B cell (primary cell): Measurements from ENCODE around the gene LARGE1. TPM values are rescaled to one million over a fixed set of nuclear protein-coding genes. Genes with fewer than 3 reads are reported as not detected.

Experiments used
- ATAC-seq: fragments of 200-7000 bp; cut with Tn5 transposase; one replicate; pipeline ENCODE4 v1.10.0; 2021; ENCODE audit warnings: low read depth, mild to moderate bottlenecking, moderate number of reproducible peaks, moderate library complexity
- CTCF ChIA-PET: fragments of 350-600 bp; sonication (Branson Sonifier 250); formaldehyde crosslinking; loops from one replicate; lab custom pipeline; 2021; ENCODE audit warnings: antibody characterized with exemption, inconsistent platforms; lab: Charles Lee
- POLR2A ChIA-PET: fragments of 350-600 bp; sonication (Branson Sonifier 250); formaldehyde crosslinking; loops from one replicate; lab custom pipeline; 2021; ENCODE audit warnings: antibody characterized with exemption; lab: Charles Lee
- DNase-seq: peaks from one replicate; pipeline ENCODE4 v3.0.0; 2013
- H2AFZ ChIP-seq: 2 replicates; pipeline ENCODE4 v1.6.1; 2012; ENCODE audit warnings: mild to moderate bottlenecking, low read depth, low read length; ENCODE audit not compliant: insufficient read depth, poor library complexity, severe bottlenecking
- H3K27ac ChIP-seq, 2 donors: 1 replicate in 1 of 2; 2 replicates in 1 of 2; pipeline ENCODE4 v1.5.1; 2012 to 2013; ENCODE audit warnings: low read length in 2 of 2, mild to moderate bottlenecking in 2 of 2, moderate library complexity in 1 of 2
- H3K27me3 ChIP-seq, 4 experiments: fragments of 200-600 bp in 1 of 4; sonication (generic) in 1 of 4; replicated peaks in 1 of 4; 1 replicate in 2 of 4; 2 replicates in 2 of 4; pipeline versions ENCODE4 v1.6.1 to v1.7.0; 2013 to 2016; ENCODE audit warnings: low read length in 3 of 4, mild to moderate bottlenecking in 2 of 4, mixed read lengths in 1 of 4, moderate library complexity in 1 of 4; ENCODE audit not compliant: insufficient read depth in 4 of 4, control insufficient read depth in 3 of 4; ENCODE audit errors: control extremely low read depth in 1 of 4
- H3K36me3 ChIP-seq, 2 experiments: replicated peaks in 1 of 2; 1 replicate in 1 of 2; 2 replicates in 1 of 2; pipeline versions ENCODE4 v1.6.1 to v1.7.1; 2013; ENCODE audit warnings: low read length in 1 of 2; ENCODE audit not compliant: insufficient read depth in 2 of 2, control insufficient read depth in 1 of 2; ENCODE audit errors: control extremely low read depth in 1 of 2, extremely low read depth in 1 of 2
- H3K4me1 ChIP-seq, 2 donors: fragments of 200-600 bp in 1 of 2; sonication (generic) in 1 of 2; 1 replicate in 1 of 2; 2 replicates in 1 of 2; pipeline versions ENCODE4 v1.5.1 to v1.6.1; 2013 to 2017; ENCODE audit warnings: low read length in 2 of 2; ENCODE audit not compliant: control insufficient read depth in 2 of 2, insufficient read depth in 2 of 2
- H3K4me2 ChIP-seq: replicated peaks from 2 replicates; pipeline ENCODE3; 2012; ENCODE audit warnings: mild to moderate bottlenecking, low read depth, low read length; ENCODE audit not compliant: poor library complexity, severe bottlenecking
- H3K4me3 ChIP-seq, 5 experiments: fragments of 200-600 bp in 1 of 5; sonication (generic) in 1 of 5; 1 replicate in 3 of 5; 2 replicates in 2 of 5; pipeline versions ENCODE4 v1.5.1 to v1.7.0; 2011 to 2016; ENCODE audit warnings: low read length in 4 of 5, mild to moderate bottlenecking in 4 of 5, low read depth in 2 of 5, control low read depth in 1 of 5, moderate library complexity in 1 of 5; ENCODE audit not compliant: insufficient read depth in 1 of 5; ENCODE audit errors: control extremely low read depth in 1 of 5, extremely low read depth in 1 of 5
- H3K79me2 ChIP-seq: fragments of 200-600 bp; sonication (generic); one replicate; pipeline ENCODE4 v1.6.0; 2016; ENCODE audit warnings: low read length; ENCODE audit not compliant: control insufficient read depth, insufficient read depth
- H3K9ac ChIP-seq: fragments of 200-600 bp; sonication (generic); 2 replicates; pipeline ENCODE4 v1.6.1; 2017; ENCODE audit warnings: mild to moderate bottlenecking, low read length, moderate library complexity
- H3K9me3 ChIP-seq, 3 donors: one replicate each; pipeline versions ENCODE4 v1.6.1 to v1.7.1; 2013; ENCODE audit warnings: low read length in 2 of 3; ENCODE audit not compliant: control insufficient read depth in 2 of 3, insufficient read depth in 1 of 3; ENCODE audit errors: control extremely low read depth in 1 of 3
- H4K20me1 ChIP-seq: 2 replicates; pipeline ENCODE4 v1.6.0; 2012; ENCODE audit warnings: mild to moderate bottlenecking, low read length; ENCODE audit not compliant: insufficient read depth, control insufficient read depth, poor library complexity, severe bottlenecking
- H3K27ac Mint-ChIP-seq: one replicate; pipeline ENCODE4 v1.8.0; 2021; ENCODE audit warnings: mixed read lengths
- H3K27me3 Mint-ChIP-seq: one replicate; pipeline ENCODE4 v1.8.0; 2021; ENCODE audit warnings: mixed read lengths
- H3K4me1 Mint-ChIP-seq: one replicate; pipeline ENCODE4 v1.8.0; 2021; ENCODE audit warnings: mixed read lengths
- H3K4me3 Mint-ChIP-seq: one replicate; pipeline ENCODE4 v1.8.0; 2021; ENCODE audit warnings: mixed read lengths
- H3K9me3 Mint-ChIP-seq: one replicate; pipeline ENCODE4 v1.8.0; 2022; ENCODE audit warnings: mixed read lengths; ENCODE audit not compliant: insufficient read depth
- EZH2 ChIP-seq: IDR thresholded peaks from 2 replicates; pipeline ENCODE4 v1.6.1; 2012; ENCODE audit warnings: borderline replicate concordance, low read depth, mild to moderate bottlenecking, moderate library complexity, low read length; ENCODE audit not compliant: insufficient read depth, poor library complexity, severe bottlenecking
- WGBS: methylation state at CpG from one replicate; pipeline ENCODE4 v1.1.5; 2013; ENCODE audit warnings: missing lambda C conversion rate; ENCODE audit not compliant: insufficient coverage; 5-methylcytosine and 5-hydroxymethylcytosine counted together
- intact Hi-C: fragments of 100-400 bp; cut with micrococcal nuclease; formaldehyde crosslinking; loops from one replicate; pipeline ENCODE4 v1.10.0; 2022
- polyA plus RNA-seq: library from polyadenylated mRNA; depleted of rRNA; stranded (reverse); fragments of >200 nt; gene quantifications from 2 replicates; pipeline ENCODE4 v1.2.3, GENCODE V29; 2012
- total RNA-seq, 2 donors: library from RNA; stranded (reverse); fragments of 120-200 nt in 1 of 2; gene quantifications; 1 replicate in 1 of 2; 2 replicates in 1 of 2; pipeline versions ENCODE4 v1.2.3 to v1.2.4, GENCODE V29; 2013 to 2022
- TF ChIP-seq, protein P1 (sequence below): fragments of 200-600 bp; IDR thresholded peaks from one replicate; pipeline ENCODE4 v1.8.0; 2022; ENCODE audit warnings: antibody characterized with exemption, mild to moderate bottlenecking

The LARGE1 gene
- total and polyA plus RNA-seq, 2 donors (not counting 1 experiment from before 2014, with no cell fraction given): 20.7 to 82.0 TPM

DNA sequence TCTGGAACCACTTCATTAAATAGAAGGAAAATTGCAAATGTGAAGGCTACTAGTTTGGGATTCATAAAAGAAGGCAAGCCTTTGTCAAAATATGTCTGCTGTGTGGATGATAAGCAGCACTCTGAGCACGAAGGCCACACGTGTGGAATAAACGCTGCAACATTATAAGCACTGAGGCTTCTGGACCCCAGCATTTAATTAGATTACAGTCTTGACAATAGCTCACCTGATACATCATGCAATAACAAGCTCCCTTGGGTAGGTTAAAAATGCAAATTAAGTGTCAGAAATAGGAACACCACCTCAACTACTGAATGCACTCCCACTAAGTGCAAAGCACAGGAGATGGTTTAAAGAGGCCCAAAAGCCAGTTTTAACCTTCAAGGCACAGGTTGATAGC, 179.3 kb downstream of the LARGE1 start:
- Histone ChIP-seq H3K36me3 (no peaks in the 10 kb centered on the region), H4K20me1 (peaks cover 74% of the 10 kb centered on the region), H3K4me3 (no peak overlapping the region), H3K9ac (no peak overlapping the region), H3K27me3 (no peaks in the 10 kb centered on the region), H3K79me2 (peaks cover 43% of the 10 kb centered on the region), H2AFZ (no peak overlapping the region), H3K27ac (no peak overlapping the region), H3K4me2 (peak overlapping the region; percentile 12), H3K4me1 (peaks cover 22 to 27% of the 10 kb centered on the region in 2 donors), H3K9me3 (no peaks in the 10 kb centered on the region)
- no peaks in the 10 kb centered on the region for H3K27me3 Mint-ChIP-seq
- TF ChIP-seq, protein P1, sequence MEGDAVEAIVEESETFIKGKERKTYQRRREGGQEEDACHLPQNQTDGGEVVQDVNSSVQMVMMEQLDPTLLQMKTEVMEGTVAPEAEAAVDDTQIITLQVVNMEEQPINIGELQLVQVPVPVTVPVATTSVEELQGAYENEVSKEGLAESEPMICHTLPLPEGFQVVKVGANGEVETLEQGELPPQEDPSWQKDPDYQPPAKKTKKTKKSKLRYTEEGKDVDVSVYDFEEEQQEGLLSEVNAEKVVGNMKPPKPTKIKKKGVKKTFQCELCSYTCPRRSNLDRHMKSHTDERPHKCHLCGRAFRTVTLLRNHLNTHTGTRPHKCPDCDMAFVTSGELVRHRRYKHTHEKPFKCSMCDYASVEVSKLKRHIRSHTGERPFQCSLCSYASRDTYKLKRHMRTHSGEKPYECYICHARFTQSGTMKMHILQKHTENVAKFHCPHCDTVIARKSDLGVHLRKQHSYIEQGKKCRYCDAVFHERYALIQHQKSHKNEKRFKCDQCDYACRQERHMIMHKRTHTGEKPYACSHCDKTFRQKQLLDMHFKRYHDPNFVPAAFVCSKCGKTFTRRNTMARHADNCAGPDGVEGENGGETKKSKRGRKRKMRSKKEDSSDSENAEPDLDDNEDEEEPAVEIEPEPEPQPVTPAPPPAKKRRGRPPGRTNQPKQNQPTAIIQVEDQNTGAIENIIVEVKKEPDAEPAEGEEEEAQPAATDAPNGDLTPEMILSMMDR: no peak
- no peak for TF ChIP-seq EZH2
- no peak overlapping the region for H3K27ac Mint-ChIP-seq
- H3K4me1 Mint-ChIP-seq: peaks cover 56% of the 10 kb centered on the region
- H3K9me3 Mint-ChIP-seq: no peaks in the 10 kb centered on the region
- intact Hi-C loops: no loop called here
- ChIA-PET POLR2A (no interaction called here), CTCF (no interaction called here)
- DNase-seq: no peak
- H3K4me3 Mint-ChIP-seq: no peak overlapping the region
- no peak for ATAC-seq
- WGBS: no CpG with 5 or more reads among the region's 3 CpGs

DNA sequence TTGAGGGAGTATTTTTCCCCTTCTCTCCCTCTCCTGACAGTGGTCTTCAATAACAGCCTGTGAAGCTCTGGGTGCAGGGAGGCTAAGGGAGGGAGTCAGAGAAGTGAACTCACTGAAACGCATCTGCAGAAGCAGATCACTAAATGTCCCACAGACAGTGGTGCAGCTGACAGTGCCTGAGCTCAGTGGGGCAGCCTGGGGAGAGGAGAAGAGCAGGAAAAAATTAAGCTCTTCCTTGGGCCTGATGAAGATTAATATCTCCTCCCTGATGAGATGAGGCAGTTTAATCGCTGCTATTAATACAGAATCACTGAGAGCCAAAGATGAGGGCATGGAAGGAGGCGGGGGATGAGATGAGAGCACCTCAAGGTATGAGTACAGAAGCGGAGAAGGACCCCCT, 180.8 kb downstream of the LARGE1 start:
- intact Hi-C loops: no loop called here
- H3K4me2 ChIP-seq: no peak overlapping the region
- WGBS: 97% methylated on average over 4 of the region's 4 CpGs
- peaks cover 20 to 24% of the 10 kb centered on the region in 2 donors for H3K4me1 ChIP-seq
- Mint-ChIP-seq H3K27ac (no peak overlapping the region), H3K9me3 (no peaks in the 10 kb centered on the region), H3K4me3 (no peak overlapping the region), H3K27me3 (no peaks in the 10 kb centered on the region), H3K4me1 (peaks cover 54% of the 10 kb centered on the region)
- CTCF ChIA-PET: no interaction called here
- no peaks in the 10 kb centered on the region for H3K36me3 ChIP-seq
- H3K4me3 ChIP-seq: no peak overlapping the region
- peaks cover 77% of the 10 kb centered on the region for H4K20me1 ChIP-seq
- DNase-seq (no peak), ATAC-seq (no peak)
- no peaks in the 10 kb centered on the region for H3K9me3 ChIP-seq
- no peak overlapping the region for H2AFZ ChIP-seq
- H3K27me3 ChIP-seq: no peaks in the 10 kb centered on the region
- POLR2A ChIA-PET: no interaction called here
- H3K9ac ChIP-seq: no peak overlapping the region
- peaks cover 39% of the 10 kb centered on the region for H3K79me2 ChIP-seq
- no peak overlapping the region for H3K27ac ChIP-seq
- TF ChIP-seq EZH2: no peak
- TF ChIP-seq, protein P1: no peak
